H1 (cell line): ENCODE results near the gene PRR22. TPM values are rescaled to one million over a fixed set of nuclear protein-coding genes. Genes with fewer than 3 reads are reported as not detected.

ENCODE experiments used
- CTCF ChIA-PET: fragments of 300-600 bp; sonication (Branson Sonifier 250); formaldehyde crosslinking; loops from one replicate; lab custom pipeline; 2021; ENCODE audit not compliant: partially characterized antibody; lab: Charles Lee
- POLR2A ChIA-PET: fragments of 300-600 bp; sonication (Branson Sonifier 250); formaldehyde crosslinking; loops from one replicate; lab custom pipeline; 2021; ENCODE audit warnings: inconsistent platforms; ENCODE audit not compliant: partially characterized antibody; lab: Charles Lee
- DNase-seq, 2 experiments: peaks; one replicate each; pipeline versions ENCODE4 v3.0.0 to v3.0.0-alpha.2; 2010 to 2022; ENCODE audit warnings: low spot score in 2 of 2, low read depth in 1 of 2, mixed read lengths in 1 of 2
- FAIRE-seq: peaks from 2 replicates; lab custom pipeline; 2011; peaks lifted over from hg19 to GRCh38; lab: Jason Lieb, UNC
- H2AFZ ChIP-seq: 2 replicates; pipeline ENCODE4 v1.8.1; 2012; ENCODE audit warnings: low read length, inconsistent platforms
- H2AK5ac ChIP-seq: 2 replicates; pipeline ENCODE4 v1.6.1; 2013; ENCODE audit warnings: low read depth, low read length
- H2BK120ac ChIP-seq: replicated peaks from 2 replicates; pipeline ENCODE3; 2013; ENCODE audit warnings: low read depth, low read length, inconsistent platforms
- H2BK12ac ChIP-seq: 2 replicates; pipeline ENCODE4 v1.6.1; 2013; ENCODE audit warnings: low read depth, low read length
- H2BK15ac ChIP-seq: 2 replicates; pipeline ENCODE4 v1.6.1; 2013; ENCODE audit warnings: low read length
- H2BK20ac ChIP-seq: 2 replicates; pipeline ENCODE4 v1.6.1; 2013; ENCODE audit warnings: low read length
- H2BK5ac ChIP-seq: 2 replicates; pipeline ENCODE4 v1.6.1; 2013; ENCODE audit warnings: low read depth, low read length
- H3K14ac ChIP-seq: 2 replicates; pipeline ENCODE4 v1.6.1; 2013; ENCODE audit warnings: inconsistent platforms; ENCODE audit not compliant: insufficient read length
- H3K18ac ChIP-seq: 2 replicates; pipeline ENCODE4 v1.6.1; 2013; ENCODE audit warnings: low read length; ENCODE audit errors: extremely low read depth
- H3K23ac ChIP-seq: 2 replicates; pipeline ENCODE4 v1.6.1; 2013; ENCODE audit warnings: inconsistent platforms; ENCODE audit not compliant: insufficient read length
- H3K23me2 ChIP-seq: 2 replicates; pipeline ENCODE4 v1.6.1; 2013; ENCODE audit warnings: low read depth, low read length
- H3K27ac ChIP-seq: 2 replicates; pipeline ENCODE4 v1.6.1; 2011; ENCODE audit warnings: low read depth, low read length, inconsistent platforms
- H3K27me3 ChIP-seq, 4 experiments: replicated peaks in 1 of 4; 1 replicate in 1 of 4; 2 replicates in 3 of 4; pipeline versions ENCODE4 v1.6.1 to v1.8.1; 2011 to 2013; ENCODE audit warnings: low read length in 3 of 4, mild to moderate bottlenecking in 3 of 4, inconsistent platforms in 2 of 4, mixed read lengths in 2 of 4, moderate library complexity in 1 of 4; ENCODE audit not compliant: control insufficient read depth in 3 of 4, insufficient read depth in 3 of 4; ENCODE audit errors: extremely low read depth in 1 of 4
- H3K36me3 ChIP-seq, 4 experiments: 2 replicates each; pipeline versions ENCODE4 v1.6.1 to v1.8.1; 2011 to 2013; ENCODE audit warnings: mild to moderate bottlenecking in 4 of 4, low read length in 3 of 4, moderate library complexity in 2 of 4, control low read depth in 1 of 4, inconsistent platforms in 1 of 4; ENCODE audit not compliant: insufficient read depth in 4 of 4, control insufficient read depth in 2 of 4
- H3K4ac ChIP-seq: replicated peaks from 2 replicates; pipeline ENCODE3; 2013; ENCODE audit warnings: low read length, low read depth, mixed read lengths, inconsistent platforms; ENCODE audit not compliant: insufficient read length
- H3K4me1 ChIP-seq, 4 experiments: replicated peaks in 1 of 4; 1 replicate in 1 of 4; 2 replicates in 3 of 4; pipeline versions ENCODE4 v1.6.1 to v1.8.1; 2011 to 2013; ENCODE audit warnings: low read length in 3 of 4, inconsistent platforms in 2 of 4, mixed read lengths in 1 of 4; ENCODE audit not compliant: insufficient read depth in 4 of 4, control insufficient read depth in 3 of 4
- H3K4me2 ChIP-seq, 2 experiments: 2 replicates each; pipeline versions ENCODE4 v1.6.1 to v1.8.1; 2011 to 2013; ENCODE audit warnings: low read depth in 2 of 2, low read length in 2 of 2, control low read depth in 1 of 2, inconsistent platforms in 1 of 2, mild to moderate bottlenecking in 1 of 2; ENCODE audit not compliant: insufficient read depth in 1 of 2
- H3K4me3 ChIP-seq, 4 experiments: fragments of 200-600, 300-600 bp in 1 of 4; sonication (generic), shearing (Covaris generic), sonication (Bioruptor Twin) in 1 of 4; 2 replicates each; pipeline versions ENCODE4 v1.5.1 to v1.8.1; 2011 to 2016; ENCODE audit warnings: low read length in 4 of 4, low read depth in 3 of 4, control low read depth in 2 of 4, inconsistent platforms in 2 of 4, mild to moderate bottlenecking in 2 of 4, mixed read lengths in 1 of 4, moderate library complexity in 1 of 4; ENCODE audit not compliant: insufficient read depth in 2 of 4; ENCODE audit errors: extremely low read depth in 1 of 4
- H3K56ac ChIP-seq: replicated peaks from 2 replicates; pipeline ENCODE3; 2013; ENCODE audit warnings: low read depth, mild to moderate bottlenecking, mixed read lengths, low read length, inconsistent platforms; ENCODE audit not compliant: insufficient read length
- H3K79me1 ChIP-seq: 2 replicates; pipeline ENCODE4 v1.6.1; 2013; ENCODE audit warnings: low read depth, low read length, control low read depth
- H3K79me2 ChIP-seq, 2 experiments: 2 replicates each; pipeline versions ENCODE4 v1.6.1 to v1.8.1; 2012 to 2013; ENCODE audit warnings: low read length in 2 of 2, mild to moderate bottlenecking in 2 of 2, inconsistent platforms in 1 of 2; ENCODE audit not compliant: insufficient read depth in 2 of 2, control insufficient read depth in 1 of 2
- H3K9ac ChIP-seq, 4 experiments: replicated peaks in 1 of 4; 1 replicate in 1 of 4; 2 replicates in 3 of 4; pipeline versions ENCODE4 v1.6.1 to v1.8.1; 2011 to 2013; ENCODE audit warnings: low read depth in 3 of 4, low read length in 3 of 4, control low read depth in 2 of 4, mild to moderate bottlenecking in 2 of 4, moderate library complexity in 2 of 4, inconsistent platforms in 1 of 4; ENCODE audit errors: extremely low read depth in 1 of 4
- H3K9me3 ChIP-seq, 2 experiments: 2 replicates each; pipeline versions ENCODE4 v1.6.1 to v1.8.1; 2012 to 2013; ENCODE audit warnings: mild to moderate bottlenecking in 2 of 2, moderate library complexity in 2 of 2, control low read depth in 1 of 2, inconsistent platforms in 1 of 2, low read depth in 1 of 2, low read length in 1 of 2, mixed read lengths in 1 of 2; ENCODE audit not compliant: insufficient read depth in 2 of 2
- H4K20me1 ChIP-seq, 2 experiments: replicated peaks in 1 of 2; 2 replicates each; pipeline versions ENCODE3 to v1.8.1; 2011 to 2013; ENCODE audit warnings: inconsistent platforms in 2 of 2, low read length in 2 of 2, mild to moderate bottlenecking in 1 of 2; ENCODE audit not compliant: insufficient read depth in 2 of 2, control insufficient read depth in 1 of 2
- H4K5ac ChIP-seq: 2 replicates; pipeline ENCODE4 v1.6.1; 2013; ENCODE audit warnings: low read length, low read depth, mixed read lengths, inconsistent platforms; ENCODE audit not compliant: insufficient read length
- H4K8ac ChIP-seq: 2 replicates; pipeline ENCODE4 v1.8.0; 2013; ENCODE audit warnings: mild to moderate bottlenecking, moderate library complexity, low read length, inconsistent platforms; ENCODE audit not compliant: insufficient read depth; ENCODE audit errors: extremely low read depth
- H4K91ac ChIP-seq: replicated peaks from 2 replicates; pipeline ENCODE3; 2013; ENCODE audit warnings: low read length, mixed read lengths, inconsistent platforms; ENCODE audit not compliant: insufficient read length
- ASH2L ChIP-seq: fragments of 200-600, 300-600 bp; sonication (generic); IDR thresholded peaks from one replicate; pipeline ENCODE4 v1.7.1; 2017; ENCODE audit warnings: low read length
- CHD1 ChIP-seq: IDR thresholded peaks from 2 replicates; pipeline ENCODE4 v1.6.1; 2012; ENCODE audit warnings: low read depth, low read length, improper control_type of control experiment
- EP300 ChIP-seq, 2 experiments: IDR thresholded peaks; 1 replicate in 1 of 2; 2 replicates in 1 of 2; pipeline ENCODE4 v1.6.1; 2011 to 2012; ENCODE audit warnings: low read depth in 2 of 2, low read length in 2 of 2, mild to moderate bottlenecking in 2 of 2, borderline replicate concordance in 1 of 2, inconsistent platforms in 1 of 2, moderate library complexity in 1 of 2
- FOSL1 ChIP-seq: IDR thresholded peaks from 2 replicates; pipeline ENCODE4 v1.6.1; 2011; ENCODE audit warnings: mild to moderate bottlenecking, low read depth, low read length, moderate library complexity; ENCODE audit not compliant: insufficient read depth
- JUND ChIP-seq: IDR thresholded peaks from 2 replicates; pipeline ENCODE4 v1.6.1; 2011; ENCODE audit warnings: mild to moderate bottlenecking, improper control_type of control experiment, low read length
- KDM5A ChIP-seq: fragments of 200-600 bp; IDR thresholded peaks from 2 replicates; pipeline ENCODE4 v1.7.1; 2012; ENCODE audit warnings: mild to moderate bottlenecking, low read length, inconsistent platforms, mixed read lengths
- PHF8 ChIP-seq: fragments of 200-600 bp; sonication (generic); conservative IDR thresholded peaks from 2 replicates; pipeline ENCODE4 v1.7.1; 2012; ENCODE audit warnings: low read depth, mild to moderate bottlenecking, inconsistent platforms, low read length, moderate library complexity
- SP1 ChIP-seq: IDR thresholded peaks from 2 replicates; pipeline ENCODE4 v1.6.1; 2011; ENCODE audit warnings: low read depth, low read length
- whole genome bisulfite sequencing, 2 experiments: shearing (Covaris generic) in 1 of 2; methylation state at CpG; one replicate each; pipeline versions ENCODE4 v1.1.6 to v1.1.7; 2013 to 2015; ENCODE audit warnings: low lambda C conversion rate in 2 of 2, mixed read lengths in 2 of 2, inconsistent platforms in 1 of 2, low coverage in 1 of 2, missing lambda C conversion rate in 1 of 2; ENCODE audit not compliant: insufficient replicate concordance in 2 of 2, insufficient coverage in 1 of 2, insufficient read length in 1 of 2; ENCODE audit errors: extremely low coverage in 1 of 2, missing lambda C conversion rate in 1 of 2; 5-methylcytosine and 5-hydroxymethylcytosine counted together
- polyA plus RNA-seq, 7 experiments: library from polyadenylated mRNA; depleted of rRNA in 3 of 7; stranded (reverse) in 5 of 7; unstranded in 2 of 7; fragments of >200 nt in 5 of 7; fragments of 200-250 nt in 2 of 7; gene quantifications; 1 replicate in 5 of 7; 2 replicates in 1 of 7; 4 replicates in 1 of 7; pipeline versions ENCODE4 v1.2.1 to v1.2.3, GENCODE V29; 2011 to 2013; ENCODE audit warnings: missing spikeins in 2 of 7, mixed read lengths in 2 of 7
- total RNA-seq: library from RNA; stranded (reverse); fragmentation: NEBNext Ultra II Directional; extraction: Animal tissue kit (Norgen Biotek cat#: 25700); gene quantifications from 2 replicates; pipeline ENCODE4 v1.2.1, GENCODE V29; 2021

The PRR22 gene
- total and polyA plus RNA-seq, 2 of the 8 experiments (the other 6 are each of a cell fraction or from before 2014, with no cell fraction given): 1.9 to 2.1 TPM

DNA sequence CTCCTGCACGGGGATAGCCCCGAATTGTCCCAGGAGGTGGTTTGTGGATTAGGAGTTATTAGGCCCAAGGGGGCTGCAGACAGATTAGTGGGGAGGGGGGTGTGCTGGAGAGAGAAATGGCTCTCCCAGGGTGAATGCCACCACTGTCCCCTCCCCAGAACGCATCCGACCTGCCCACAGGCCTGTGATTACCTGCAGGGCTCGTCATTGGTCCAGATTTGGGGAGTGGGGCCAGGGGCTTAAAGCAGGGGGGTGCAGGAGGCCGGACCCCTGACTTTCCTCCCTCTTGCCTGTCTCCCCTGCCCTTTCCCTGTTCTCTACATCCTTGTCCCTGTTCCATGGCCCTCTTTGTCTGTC, 21.6 kb upstream of the PRR22 start:
- CTCF ChIA-PET: interaction anchor here (0.7 to 4.5 kb wide), 13 partner anchors 12 to 216 kb away, joined by 3 to 32 read pairs (median 4); no protein-coding TSS in a partner anchor
- Histone ChIP-seq H3K4me1 (peaks cover 0 to 18% (median 10%) of the 10 kb centered on the region in 4 experiments; a peak in 5 of 7 replicates), H3K4ac (peak overlapping the region; percentile 77), H2BK120ac (no peak overlapping the region), H3K4me2 (peak overlapping the region; percentile 51 to 69), H3K4me3 (peak overlapping the region in 1 of 4 experiments; percentile 58; a peak in 2 of 8 replicates), H3K56ac (no peak overlapping the region), H3K9me3 (no peaks in the 10 kb centered on the region), H2BK15ac (no peak overlapping the region), H4K91ac (no peak overlapping the region), H4K8ac (peak overlapping the region; percentile 36), H3K79me1 (peaks cover 4% of the 10 kb centered on the region; the same call in 1 of the 2 replicates)
- DNase-seq (no peak), FAIRE-seq (no peak)
- TF ChIP-seq PHF8 (no peak), KDM5A (no peak), SP1 (no peak), JUND (no peak), EP300 (IDR thresholded peaks at IDR 0.05; ENCODE audit: borderline replicate concordance in 1 of 2, low read depth in 2 of 2, low read length in 2 of 2) (no peak), FOSL1 (no peak), CHD1 (no peak), ASH2L (no peak)
- TF ChIP-seq, all 59 proteins: peak for 0
- Histone ChIP-seq H2BK5ac (no peak overlapping the region), H2AFZ (no peak overlapping the region), H3K27me3 (peaks cover 2 to 16% (median 8%) of the 10 kb centered on the region in 4 experiments; a peak in 6 of 7 replicates), H3K79me2 (no peaks in the 10 kb centered on the region; a peak in 1 of 4 replicates), H4K5ac (no peak overlapping the region), H3K36me3 (no peaks in the 10 kb centered on the region), H2AK5ac (no peak overlapping the region), H2BK20ac (no peak overlapping the region), H4K20me1 (peaks cover 0 to 6% of the 10 kb centered on the region in 2 experiments), H3K27ac (no peak overlapping the region), H3K23ac (no peak overlapping the region), H3K14ac (no peak overlapping the region), H2BK12ac (no peak overlapping the region), H3K18ac (no peak overlapping the region; the same call in 1 of the 2 replicates), H3K23me2 (peaks cover 7% of the 10 kb centered on the region), H3K9ac (no peak overlapping the region)
- POLR2A ChIA-PET: interaction anchor here (0.9 to 3.4 kb wide), 4 partner anchors 21 to 97 kb away, joined by 4 to 35 read pairs (median 10); partner anchors contain the start of gene NDUFA11
- 24% methylated on average over 5 of the region's 6 CpGs; no CpG with 5 or more reads in 1 of the 2 experiments for WGBS, 2 experiments
